HepG2 (cell line): ENCODE results near the gene CYTH1. TPM values are rescaled to one million over a fixed set of nuclear protein-coding genes. Genes with fewer than 3 reads are reported as not detected.

Experiments used
- ARID2 ChIP-seq: sonication (generic); formaldehyde crosslinking; IDR thresholded peaks from 2 replicates; pipeline ENCODE4 v1.8.1; 2022; ENCODE audit warnings: mild to moderate bottlenecking, missing genetic modification reagents, borderline replicate concordance
- MEIS2 ChIP-seq: sonication (generic); formaldehyde crosslinking; IDR thresholded peaks from 2 replicates; pipeline ENCODE4 v1.9.0; 2021; ENCODE audit warnings: mild to moderate bottlenecking, missing genetic modification reagents
- NFYC ChIP-seq: IDR thresholded peaks from 2 replicates; pipeline ENCODE4 v1.6.1; 2016; ENCODE audit warnings: missing genetic modification reagents, missing compliant biosample characterization
- NR2F2 ChIP-seq: IDR thresholded peaks from 2 replicates; pipeline ENCODE4 v1.6.1; 2012; ENCODE audit warnings: low read depth, inconsistent platforms, borderline replicate concordance
- PCBP1 ChIP-seq: fragments of 200-400 bp; formaldehyde crosslinking; IDR thresholded peaks from 2 replicates; pipeline ENCODE4 v1.6.1; 2017; ENCODE audit warnings: mild to moderate bottlenecking, low read depth, low read length, borderline replicate concordance
- RCOR2 ChIP-seq: IDR thresholded peaks from 2 replicates; pipeline ENCODE4 v1.6.1; 2016; ENCODE audit warnings: missing biosample characterization, missing genetic modification reagents
- RELA ChIP-seq: sonication (generic); formaldehyde crosslinking; IDR thresholded peaks from 2 replicates; pipeline ENCODE4 v1.4.0; 2020; ENCODE audit warnings: missing genetic modification reagents
- RFX5 ChIP-seq: IDR thresholded peaks from 2 replicates; pipeline ENCODE4 v1.6.1; 2011; ENCODE audit warnings: low read depth, low read length, improper control_type of control experiment
- SMAD3 ChIP-seq: sonication (generic); formaldehyde crosslinking; IDR thresholded peaks from 2 replicates; pipeline ENCODE4 v1.4.0; 2020; ENCODE audit warnings: missing genetic modification reagents
- ZFP36L2 ChIP-seq: sonication (generic); formaldehyde crosslinking; IDR thresholded peaks from 2 replicates; pipeline ENCODE4 v1.4.0; 2020; ENCODE audit warnings: missing genetic modification reagents
- ZNF10 ChIP-seq: sonication (generic); formaldehyde crosslinking; IDR thresholded peaks from 2 replicates; pipeline ENCODE4 v1.4.0; 2020; ENCODE audit warnings: mild to moderate bottlenecking, low read depth, missing genetic modification reagents, borderline replicate concordance
- ZNF12 ChIP-seq: sonication (generic); formaldehyde crosslinking; IDR thresholded peaks from 2 replicates; pipeline ENCODE4 v1.5.0; 2020; ENCODE audit warnings: missing genetic modification reagents
- ZNF7 ChIP-seq: IDR thresholded peaks from 2 replicates; pipeline ENCODE4 v1.6.1; 2016; ENCODE audit warnings: missing biosample characterization, missing genetic modification reagents
- ZNF737 ChIP-seq: sonication (generic); formaldehyde crosslinking; IDR thresholded peaks from 2 replicates; pipeline ENCODE4 v1.5.0; 2020; ENCODE audit warnings: missing genetic modification reagents, mild to moderate bottlenecking, borderline replicate concordance
- polyA plus RNA-seq, 8 experiments: library from polyadenylated mRNA; depleted of rRNA in 3 of 8; stranded (reverse) in 7 of 8; unstranded in 1 of 8; fragments of >200 nt; fragmentation: Illumina TruSeq in 4 of 8; extraction: Trizol in 4 of 8; gene quantifications; 2 replicates each; pipeline versions ENCODE4 v1.2.1 to v1.2.3, GENCODE V29; 2011 to 2016; ENCODE audit warnings: low read depth in 4 of 8, missing spikeins in 1 of 8, mixed read lengths in 1 of 8; ENCODE audit not compliant: insufficient read depth in 1 of 8
- total RNA-seq, 5 experiments: library from RNA; depleted of rRNA; stranded (reverse); fragments of >200 nt; fragmentation: Illumina TruSeq; extraction: Trizol; gene quantifications; 2 replicates each; pipeline ENCODE4 v1.2.3, GENCODE V29; 2016; ENCODE audit warnings: low read depth in 1 of 5
- TF ChIP-seq, protein P1 (sequence below): sonication (generic); formaldehyde crosslinking; IDR thresholded peaks from 2 replicates; pipeline ENCODE4 v1.8.0; 2022; ENCODE audit warnings: mild to moderate bottlenecking, missing genetic modification reagents, moderate library complexity
- TF ChIP-seq, protein P2 (sequence below): sonication (generic); formaldehyde crosslinking; IDR thresholded peaks from 2 replicates; pipeline ENCODE4 v1.4.0; 2020; ENCODE audit warnings: missing genetic modification reagents, borderline replicate concordance
- TF ChIP-seq, protein P3 (sequence below): sonication (generic); formaldehyde crosslinking; IDR thresholded peaks from 2 replicates; pipeline ENCODE4 v1.4.0; 2020; ENCODE audit warnings: mild to moderate bottlenecking, missing genetic modification reagents
- TF ChIP-seq, protein P4 (sequence below): sonication (generic); formaldehyde crosslinking; IDR thresholded peaks from 2 replicates; pipeline ENCODE4 v1.4.0; 2020; ENCODE audit warnings: mild to moderate bottlenecking, missing genetic modification reagents
- TF ChIP-seq, protein P5 (sequence below): sonication (generic); formaldehyde crosslinking; IDR thresholded peaks from 2 replicates; pipeline ENCODE4 v1.5.1; 2020; ENCODE audit warnings: mild to moderate bottlenecking, missing genetic modification reagents, moderate library complexity
- TF ChIP-seq, protein P6 (sequence below): sonication (generic); formaldehyde crosslinking; IDR thresholded peaks from 2 replicates; pipeline ENCODE4 v1.4.0; 2020; ENCODE audit warnings: mild to moderate bottlenecking, missing genetic modification reagents

CYTH1 gene
- total and polyA plus RNA-seq, 2 of the 13 experiments (the other 11 are each of a cell fraction or from before 2014, with no cell fraction given), result 20.1 to 48.9 TPM

DNA sequence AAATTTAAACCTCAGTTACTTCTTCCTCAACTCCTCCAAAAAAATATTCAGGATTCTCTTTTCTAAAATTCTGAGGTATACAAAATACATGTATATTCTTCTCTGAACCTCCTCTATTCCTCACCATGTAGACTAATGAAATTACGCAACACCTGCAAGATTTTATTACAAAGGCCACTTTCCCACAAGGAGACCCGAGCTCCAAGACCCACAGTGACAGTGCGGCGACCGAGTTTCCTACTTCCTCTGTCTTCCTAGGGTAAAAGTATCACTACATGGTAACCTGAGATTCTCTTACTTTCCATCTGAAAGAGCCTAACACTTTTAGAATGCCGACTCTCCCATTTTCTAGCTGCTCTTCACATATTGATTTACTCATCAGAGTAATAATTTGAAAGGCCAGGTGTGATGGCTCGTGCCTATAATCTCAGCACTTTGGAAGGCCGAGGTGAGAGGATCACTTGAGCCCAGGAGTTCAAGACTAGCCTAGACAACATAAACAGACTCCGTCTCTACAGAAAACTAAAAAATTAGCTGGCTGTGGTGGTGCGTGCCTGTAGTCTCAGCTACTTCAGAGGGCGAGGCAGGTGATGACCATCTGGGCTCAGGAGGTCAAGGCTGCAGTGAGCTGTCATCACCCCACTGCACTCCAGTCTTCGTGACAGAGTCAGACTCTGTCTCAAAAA lies 35.7 kb downstream of the CYTH1 start (continued):
- no peak for TF ChIP-seq ZNF737 (CRISPR knock-in tag)
- TF ChIP-seq MEIS2 (CRISPR knock-in tag), result no peak
- TF ChIP-seq, protein P1, sequence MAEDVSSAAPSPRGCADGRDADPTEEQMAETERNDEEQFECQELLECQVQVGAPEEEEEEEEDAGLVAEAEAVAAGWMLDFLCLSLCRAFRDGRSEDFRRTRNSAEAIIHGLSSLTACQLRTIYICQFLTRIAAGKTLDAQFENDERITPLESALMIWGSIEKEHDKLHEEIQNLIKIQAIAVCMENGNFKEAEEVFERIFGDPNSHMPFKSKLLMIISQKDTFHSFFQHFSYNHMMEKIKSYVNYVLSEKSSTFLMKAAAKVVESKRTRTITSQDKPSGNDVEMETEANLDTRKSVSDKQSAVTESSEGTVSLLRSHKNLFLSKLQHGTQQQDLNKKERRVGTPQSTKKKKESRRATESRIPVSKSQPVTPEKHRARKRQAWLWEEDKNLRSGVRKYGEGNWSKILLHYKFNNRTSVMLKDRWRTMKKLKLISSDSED (CRISPR knock-in tag), result no peak
- TF ChIP-seq ARID2, result no peak
- TF ChIP-seq, protein P2, sequence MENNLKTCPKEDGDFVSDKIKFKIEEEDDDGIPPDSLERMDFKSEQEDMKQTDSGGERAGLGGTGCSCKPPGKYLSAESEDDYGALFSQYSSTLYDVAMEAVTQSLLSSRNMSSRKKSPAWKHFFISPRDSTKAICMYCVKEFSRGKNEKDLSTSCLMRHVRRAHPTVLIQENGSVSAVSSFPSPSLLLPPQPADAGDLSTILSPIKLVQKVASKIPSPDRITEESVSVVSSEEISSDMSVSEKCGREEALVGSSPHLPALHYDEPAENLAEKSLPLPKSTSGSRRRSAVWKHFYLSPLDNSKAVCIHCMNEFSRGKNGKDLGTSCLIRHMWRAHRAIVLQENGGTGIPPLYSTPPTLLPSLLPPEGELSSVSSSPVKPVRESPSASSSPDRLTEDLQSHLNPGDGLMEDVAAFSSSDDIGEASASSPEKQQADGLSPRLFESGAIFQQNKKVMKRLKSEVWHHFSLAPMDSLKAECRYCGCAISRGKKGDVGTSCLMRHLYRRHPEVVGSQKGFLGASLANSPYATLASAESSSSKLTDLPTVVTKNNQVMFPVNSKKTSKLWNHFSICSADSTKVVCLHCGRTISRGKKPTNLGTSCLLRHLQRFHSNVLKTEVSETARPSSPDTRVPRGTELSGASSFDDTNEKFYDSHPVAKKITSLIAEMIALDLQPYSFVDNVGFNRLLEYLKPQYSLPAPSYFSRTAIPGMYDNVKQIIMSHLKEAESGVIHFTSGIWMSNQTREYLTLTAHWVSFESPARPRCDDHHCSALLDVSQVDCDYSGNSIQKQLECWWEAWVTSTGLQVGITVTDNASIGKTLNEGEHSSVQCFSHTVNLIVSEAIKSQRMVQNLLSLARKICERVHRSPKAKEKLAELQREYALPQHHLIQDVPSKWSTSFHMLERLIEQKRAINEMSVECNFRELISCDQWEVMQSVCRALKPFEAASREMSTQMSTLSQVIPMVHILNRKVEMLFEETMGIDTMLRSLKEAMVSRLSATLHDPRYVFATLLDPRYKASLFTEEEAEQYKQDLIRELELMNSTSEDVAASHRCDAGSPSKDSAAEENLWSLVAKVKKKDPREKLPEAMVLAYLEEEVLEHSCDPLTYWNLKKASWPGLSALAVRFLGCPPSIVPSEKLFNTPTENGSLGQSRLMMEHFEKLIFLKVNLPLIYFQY (CRISPR knock-in tag), result no peak; the same call in 1 of the 2 replicates
- TF ChIP-seq ZNF12 (CRISPR knock-in tag), result no peak
- no peak for TF ChIP-seq RCOR2 (CRISPR knock-in tag)
- TF ChIP-seq ZNF10 (CRISPR knock-in tag), result no peak
- no peak for TF ChIP-seq SMAD3
- TF ChIP-seq ZNF7 (CRISPR knock-in tag), result no peak
- no peak for TF ChIP-seq ZFP36L2 (CRISPR knock-in tag)
- TF ChIP-seq, protein P3, sequence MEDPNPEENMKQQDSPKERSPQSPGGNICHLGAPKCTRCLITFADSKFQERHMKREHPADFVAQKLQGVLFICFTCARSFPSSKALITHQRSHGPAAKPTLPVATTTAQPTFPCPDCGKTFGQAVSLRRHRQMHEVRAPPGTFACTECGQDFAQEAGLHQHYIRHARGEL, result no peak
- TF ChIP-seq, protein P4, sequence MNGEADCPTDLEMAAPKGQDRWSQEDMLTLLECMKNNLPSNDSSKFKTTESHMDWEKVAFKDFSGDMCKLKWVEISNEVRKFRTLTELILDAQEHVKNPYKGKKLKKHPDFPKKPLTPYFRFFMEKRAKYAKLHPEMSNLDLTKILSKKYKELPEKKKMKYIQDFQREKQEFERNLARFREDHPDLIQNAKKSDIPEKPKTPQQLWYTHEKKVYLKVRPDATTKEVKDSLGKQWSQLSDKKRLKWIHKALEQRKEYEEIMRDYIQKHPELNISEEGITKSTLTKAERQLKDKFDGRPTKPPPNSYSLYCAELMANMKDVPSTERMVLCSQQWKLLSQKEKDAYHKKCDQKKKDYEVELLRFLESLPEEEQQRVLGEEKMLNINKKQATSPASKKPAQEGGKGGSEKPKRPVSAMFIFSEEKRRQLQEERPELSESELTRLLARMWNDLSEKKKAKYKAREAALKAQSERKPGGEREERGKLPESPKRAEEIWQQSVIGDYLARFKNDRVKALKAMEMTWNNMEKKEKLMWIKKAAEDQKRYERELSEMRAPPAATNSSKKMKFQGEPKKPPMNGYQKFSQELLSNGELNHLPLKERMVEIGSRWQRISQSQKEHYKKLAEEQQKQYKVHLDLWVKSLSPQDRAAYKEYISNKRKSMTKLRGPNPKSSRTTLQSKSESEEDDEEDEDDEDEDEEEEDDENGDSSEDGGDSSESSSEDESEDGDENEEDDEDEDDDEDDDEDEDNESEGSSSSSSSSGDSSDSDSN, result no peak
- TF ChIP-seq, protein P5, sequence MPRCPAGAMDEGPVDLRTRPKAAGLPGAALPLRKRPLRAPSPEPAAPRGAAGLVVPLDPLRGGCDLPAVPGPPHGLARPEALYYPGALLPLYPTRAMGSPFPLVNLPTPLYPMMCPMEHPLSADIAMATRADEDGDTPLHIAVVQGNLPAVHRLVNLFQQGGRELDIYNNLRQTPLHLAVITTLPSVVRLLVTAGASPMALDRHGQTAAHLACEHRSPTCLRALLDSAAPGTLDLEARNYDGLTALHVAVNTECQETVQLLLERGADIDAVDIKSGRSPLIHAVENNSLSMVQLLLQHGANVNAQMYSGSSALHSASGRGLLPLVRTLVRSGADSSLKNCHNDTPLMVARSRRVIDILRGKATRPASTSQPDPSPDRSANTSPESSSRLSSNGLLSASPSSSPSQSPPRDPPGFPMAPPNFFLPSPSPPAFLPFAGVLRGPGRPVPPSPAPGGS (CRISPR knock-in tag), result no peak
- no peak for TF ChIP-seq NFYC
- TF ChIP-seq, protein P6, sequence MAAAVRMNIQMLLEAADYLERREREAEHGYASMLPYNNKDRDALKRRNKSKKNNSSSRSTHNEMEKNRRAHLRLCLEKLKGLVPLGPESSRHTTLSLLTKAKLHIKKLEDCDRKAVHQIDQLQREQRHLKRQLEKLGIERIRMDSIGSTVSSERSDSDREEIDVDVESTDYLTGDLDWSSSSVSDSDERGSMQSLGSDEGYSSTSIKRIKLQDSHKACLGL (CRISPR knock-in tag), result no peak
- TF ChIP-seq RFX5, result no peak
- no peak for TF ChIP-seq PCBP1
- TF ChIP-seq NR2F2, result peak; percentile 65; the same call in 1 of the 2 replicates
- TF ChIP-seq RELA (CRISPR knock-in tag), result no peak
